Natural killer cell (primary cell): ENCODE data around the gene MFSD12. TPM values are rescaled to one million over a fixed set of nuclear protein-coding genes. Genes with fewer than 3 reads are reported as not detected.

Experiments
- ATAC-seq, 3 donors: fragments of 150-1000 bp in 2 of 3; fragments of 200-7000 bp in 1 of 3; cut with Tn5 transposase; 1 replicate in 1 of 3; 2 replicates in 2 of 3; pipeline ENCODE4 v1.10.0; 2021; ENCODE audit warnings: mild to moderate bottlenecking in 2 of 3, moderate library complexity in 2 of 3
- DNase-seq, 2 donors: peaks; one replicate each; pipeline versions ENCODE4 v3.0.0 to v3.0.0-alpha.2; 2013 to 2021; ENCODE audit warnings: mixed read lengths in 1 of 2
- H3K27ac ChIP-seq: one replicate; pipeline ENCODE4 v1.5.1; 2013; ENCODE audit warnings: mild to moderate bottlenecking, low read length
- H3K27me3 ChIP-seq: one replicate; pipeline ENCODE4 v1.6.1; 2013; ENCODE audit warnings: low read length; ENCODE audit not compliant: control insufficient read depth, insufficient read depth
- H3K36me3 ChIP-seq: one replicate; pipeline ENCODE4 v1.6.1; 2013; ENCODE audit warnings: low read length; ENCODE audit not compliant: control insufficient read depth, insufficient read depth
- H3K4me1 ChIP-seq: one replicate; pipeline ENCODE4 v1.6.1; 2013; ENCODE audit warnings: low read length; ENCODE audit not compliant: control insufficient read depth, insufficient read depth
- H3K4me3 ChIP-seq: one replicate; pipeline ENCODE4 v1.5.1; 2013; ENCODE audit warnings: low read length
- H3K9me3 ChIP-seq: one replicate; pipeline ENCODE4 v1.6.1; 2013; ENCODE audit warnings: low read length; ENCODE audit not compliant: control insufficient read depth, insufficient read depth
- H3K27ac Mint-ChIP-seq, 2 donors: one replicate each; pipeline ENCODE4 v1.8.0; 2022; ENCODE audit warnings: mild to moderate bottlenecking in 2 of 2, mixed read lengths in 2 of 2, moderate library complexity in 1 of 2
- H3K27me3 Mint-ChIP-seq, 2 donors: one replicate each; pipeline ENCODE4 v1.8.0; 2022; ENCODE audit warnings: low read depth in 2 of 2, mixed read lengths in 2 of 2
- H3K36me3 Mint-ChIP-seq: one replicate; pipeline ENCODE4 v1.8.0; 2022; ENCODE audit warnings: mixed read lengths
- H3K4me1 Mint-ChIP-seq, 2 donors: one replicate each; pipeline ENCODE4 v1.8.0; 2022; ENCODE audit warnings: mixed read lengths in 2 of 2
- H3K4me3 Mint-ChIP-seq: one replicate; pipeline ENCODE4 v1.8.0; 2022; ENCODE audit warnings: mild to moderate bottlenecking, moderate library complexity, mixed read lengths
- H3K9me3 Mint-ChIP-seq, 2 donors: one replicate each; pipeline ENCODE4 v1.8.0; 2022; ENCODE audit warnings: mixed read lengths in 2 of 2
- CTCF ChIP-seq: fragments of 200-600 bp; IDR thresholded peaks from one replicate; pipeline ENCODE4 v1.8.0; 2022; ENCODE audit warnings: antibody characterized with exemption
- WGBS: methylation state at CpG from one replicate; pipeline ENCODE4 v1.1.7; 2013; ENCODE audit warnings: missing lambda C conversion rate; ENCODE audit not compliant: insufficient coverage; 5-methylcytosine and 5-hydroxymethylcytosine counted together
- intact Hi-C: fragments of 100-400 bp; cut with micrococcal nuclease; formaldehyde crosslinking; loops from one replicate; pipeline ENCODE4 v1.14.2; 2022
- total RNA-seq, 4 donors: library from RNA; stranded (reverse); fragments of 120-200 nt in 1 of 4; gene quantifications; one replicate each; pipeline versions ENCODE4 v1.2.3 to v1.2.4, GENCODE V29; 2013 to 2022

The MFSD12 gene
- total RNA-seq, 3 donors from 2014 or later (not counting 1 experiment from before 2014, with no cell fraction given) = 29.8 to 34.5 (median 33.6) TPM

- no peaks in the 10 kb centered on the region for H3K27me3 Mint-ChIP-seq
- no peak for DNase-seq
- no peaks in the 10 kb centered on the region for H3K9me3 ChIP-seq
- no peak overlapping the region for H3K27ac ChIP-seq
- 93% methylated on average over 9 of the region's 9 CpGs for WGBS
- H3K4me3 ChIP-seq = no peak overlapping the region
- H3K4me1 Mint-ChIP-seq = peaks cover 0 to 14% of the 10 kb centered on the region in 2 donors
- no peak overlapping the region for H3K27ac Mint-ChIP-seq
- no peak overlapping the region for H3K4me3 Mint-ChIP-seq
- TF ChIP-seq CTCF = no peak
- H3K9me3 Mint-ChIP-seq = no peaks in the 10 kb centered on the region
- peaks cover 14% of the 10 kb centered on the region for H3K4me1 ChIP-seq
- ATAC-seq = no peak
- H3K36me3 Mint-ChIP-seq = no peaks in the 10 kb centered on the region
- intact Hi-C loops = loop anchor here (2.0 kb wide), 1 partner anchor 163 kb away; no protein-coding TSS in a partner anchor
- H3K27me3 ChIP-seq = no peaks in the 10 kb centered on the region
- H3K36me3 ChIP-seq = peaks cover 25% of the 10 kb centered on the region
Observed at GRCh38 chr19:3544058-3544376, 13.4 kb downstream of the MFSD12 start.

- no peak overlapping the region for H3K27ac Mint-ChIP-seq
- H3K36me3 Mint-ChIP-seq = no peaks in the 10 kb centered on the region
- no peaks in the 10 kb centered on the region for H3K9me3 Mint-ChIP-seq
- TF ChIP-seq CTCF = no peak
- intact Hi-C loops = loop anchor here (2.0 kb wide), 1 partner anchor 163 kb away; no protein-coding TSS in a partner anchor
- Histone ChIP-seq H3K27me3 (no peaks in the 10 kb centered on the region), H3K36me3 (peaks cover 25% of the 10 kb centered on the region), H3K9me3 (no peaks in the 10 kb centered on the region), H3K27ac (no peak overlapping the region), H3K4me3 (no peak overlapping the region), H3K4me1 (peaks cover 11% of the 10 kb centered on the region)
- H3K27me3 Mint-ChIP-seq = no peaks in the 10 kb centered on the region
- DNase-seq = no peak
- no peak for ATAC-seq
- 95% methylated on average over 47 of the region's 47 CpGs for WGBS
- peaks cover 0 to 16% of the 10 kb centered on the region in 2 donors for H3K4me1 Mint-ChIP-seq
- H3K4me3 Mint-ChIP-seq = no peak overlapping the region
Observed at GRCh38 chr19:3543150-3544057, 14.0 kb downstream of the MFSD12 start.

- H3K36me3 Mint-ChIP-seq = no peaks in the 10 kb centered on the region
- TF ChIP-seq CTCF = no peak
- Histone ChIP-seq H3K27ac (no peak overlapping the region), H3K27me3 (no peaks in the 10 kb centered on the region), H3K4me3 (no peak overlapping the region), H3K4me1 (no peaks in the 10 kb centered on the region), H3K9me3 (no peaks in the 10 kb centered on the region), H3K36me3 (peaks cover 19% of the 10 kb centered on the region)
- H3K9me3 Mint-ChIP-seq = no peaks in the 10 kb centered on the region
- DNase-seq (no peak), ATAC-seq (no peak)
- WGBS = 100% methylated on average over 1 of the region's 1 CpG
- intact Hi-C loops = no loop called here
- H3K27me3 Mint-ChIP-seq = no peaks in the 10 kb centered on the region
- H3K4me3 Mint-ChIP-seq = no peak overlapping the region
- H3K4me1 Mint-ChIP-seq = peaks cover 0 to 18% of the 10 kb centered on the region in 2 donors
- no peak overlapping the region for H3K27ac Mint-ChIP-seq
Observed at GRCh38 chr19:3539756-3540118, 17.6 kb downstream of the MFSD12 start.
